GM23338 (cell line): ENCODE results near the gene PAX2. TPM values are rescaled to one million over a fixed set of nuclear protein-coding genes. Genes with fewer than 3 reads are reported as not detected.

ENCODE experiments used
- ATAC-seq: fragments of 200-7000 bp; cut with Tn5 transposase; 3 replicates; pipeline ENCODE4 v1.9.1; 2020
- DNase-seq: peaks from one replicate; pipeline ENCODE4 v3.0.0-alpha.2; 2015; ENCODE audit warnings: low spot score
- H2AFZ ChIP-seq: fragments of 200-600 bp; sonication (generic); 2 replicates; pipeline ENCODE4 v1.8.0; 2016; ENCODE audit warnings: antibody characterized with exemption, mild to moderate bottlenecking, moderate library complexity
- H3F3A ChIP-seq: fragments of 200-600 bp; sonication (generic); replicated peaks from 2 replicates; pipeline ENCODE4 v1.8.0; 2017; ENCODE audit warnings: antibody characterized with exemption, mixed run types, low read depth
- H3K27ac ChIP-seq: fragments of 200-600 bp; sonication (generic); 2 replicates; pipeline ENCODE4 v1.6.1; 2016; ENCODE audit warnings: low read depth
- H3K27me3 ChIP-seq: fragments of 200-600 bp; sonication (generic); 2 replicates; pipeline ENCODE4 v1.8.0; 2016; ENCODE audit warnings: mild to moderate bottlenecking, mixed run types, moderate library complexity; ENCODE audit not compliant: insufficient read depth
- H3K36me3 ChIP-seq: fragments of 200-600 bp; sonication (generic); 2 replicates; pipeline ENCODE4 v1.8.0; 2016; ENCODE audit warnings: mild to moderate bottlenecking; ENCODE audit not compliant: insufficient read depth
- H3K4me1 ChIP-seq: fragments of 200-600 bp; sonication (generic); 2 replicates; pipeline ENCODE4 v1.8.0; 2016; ENCODE audit warnings: mild to moderate bottlenecking, moderate library complexity; ENCODE audit not compliant: insufficient read depth
- H3K4me2 ChIP-seq: fragments of 200-600 bp; sonication (generic); 2 replicates; pipeline ENCODE4 v1.7.1; 2017; ENCODE audit warnings: mixed run types
- H3K4me3 ChIP-seq: fragments of 200-600 bp; sonication (generic); 2 replicates; pipeline ENCODE4 v1.6.1; 2016; ENCODE audit warnings: mixed run types
- H3K79me2 ChIP-seq: fragments of 200-600 bp; sonication (generic); replicated peaks from 2 replicates; pipeline ENCODE4 v1.8.0; 2017; ENCODE audit warnings: mild to moderate bottlenecking; ENCODE audit not compliant: insufficient read depth
- H3K9me2 ChIP-seq: fragments of 200-600 bp; sonication (generic); 2 replicates; pipeline ENCODE4 v1.8.0; 2017; ENCODE audit not compliant: insufficient read depth
- H4K20me1 ChIP-seq: fragments of 200-600 bp; sonication (generic); replicated peaks from 2 replicates; pipeline ENCODE4 v1.8.0; 2017; ENCODE audit warnings: mild to moderate bottlenecking; ENCODE audit not compliant: insufficient read depth
- H3K27ac Mint-ChIP-seq: 2 replicates; pipeline ENCODE4 v1.8.0; 2020; ENCODE audit warnings: inconsistent platforms, mild to moderate bottlenecking, moderate library complexity, mixed read lengths
- H3K27me3 Mint-ChIP-seq: 3 replicates; pipeline ENCODE4 v1.8.0; 2022; ENCODE audit warnings: low read depth, mild to moderate bottlenecking, moderate library complexity, mixed read lengths, inconsistent platforms; ENCODE audit not compliant: insufficient read depth, poor library complexity
- H3K36me3 Mint-ChIP-seq: 3 replicates; pipeline ENCODE4 v1.8.0; 2021; ENCODE audit warnings: low read depth, mild to moderate bottlenecking, inconsistent platforms, moderate library complexity, mixed read lengths
- H3K4me1 Mint-ChIP-seq: 3 replicates; pipeline ENCODE4 v1.8.0; 2020; ENCODE audit warnings: mild to moderate bottlenecking, inconsistent platforms, mixed read lengths
- H3K4me3 Mint-ChIP-seq: 3 replicates; pipeline ENCODE4 v1.8.0; 2021; ENCODE audit warnings: moderate library complexity, mild to moderate bottlenecking, inconsistent platforms, mixed read lengths
- H3K9me3 Mint-ChIP-seq: 3 replicates; pipeline ENCODE4 v1.8.0; 2020; ENCODE audit warnings: moderate library complexity, mild to moderate bottlenecking, inconsistent platforms, mixed read lengths
- CREB1 ChIP-seq: fragments of 250-450 bp; sonication (Bioruptor Pico); IDR thresholded peaks from 2 replicates; pipeline ENCODE4 v1.5.0; 2020; ENCODE audit warnings: low read depth, mild to moderate bottlenecking, moderate library complexity
- EZH2 ChIP-seq: fragments of 200-600 bp; sonication (generic); IDR thresholded peaks from one replicate; pipeline ENCODE4 v1.8.0; 2017; ENCODE audit warnings: antibody characterized with exemption, mild to moderate bottlenecking, low read depth; ENCODE audit not compliant: unreplicated experiment
- STAT1 ChIP-seq: IDR thresholded peaks from one replicate; pipeline ENCODE4 v1.6.1; 2016; ENCODE audit warnings: antibody characterized with exemption; ENCODE audit not compliant: unreplicated experiment
- ZNF462 ChIP-seq: fragments of 250-450 bp; sonication (Bioruptor Pico); IDR thresholded peaks from 2 replicates; pipeline ENCODE4 v1.5.0; 2020; ENCODE audit warnings: mild to moderate bottlenecking, moderate library complexity
- polyA plus RNA-seq: library from polyadenylated mRNA; unstranded; fragments of >200 nt; fragmentation: Nextera tagmentation; extraction: Ambion mirVana; gene quantifications from 2 replicates; pipeline ENCODE4 v1.2.1, GENCODE V29; 2016
- total RNA-seq: library from RNA; depleted of rRNA; stranded (reverse); fragments of >200 nt; shearing (Covaris generic); gene quantifications from 2 replicates; pipeline ENCODE4 v1.2.3, GENCODE V29; 2014

PAX2 gene
- total and polyA plus RNA-seq, 2 experiments from 2014 or later = not detected

GRCh38 chr10:100782461-100783244, 37.3 kb downstream of the PAX2 start:
- no peaks in the 10 kb centered on the region for H3K27me3 ChIP-seq
- no peak overlapping the region for H2AFZ ChIP-seq

More at GRCh38 chr10:100782461-100783244, 37.3 kb downstream of the PAX2 start:
- Histone ChIP-seq H3K79me2 (no peaks in the 10 kb centered on the region), H3F3A (no peaks in the 10 kb centered on the region), H3K4me2 (no peak overlapping the region), H3K9me2 (no peaks in the 10 kb centered on the region), H3K27ac (no peak overlapping the region), H3K4me3 (no peak overlapping the region), H4K20me1 (no peaks in the 10 kb centered on the region), H3K4me1 (peaks cover 5% of the 10 kb centered on the region), H3K36me3 (no peaks in the 10 kb centered on the region)
- H3K4me3 Mint-ChIP-seq = no peak overlapping the region
- no peak overlapping the region for H3K27ac Mint-ChIP-seq
- DNase-seq = no peak
- H3K36me3 Mint-ChIP-seq = no peaks in the 10 kb centered on the region; the same call in 2 of the 3 replicates
- no peak for ATAC-seq
- H3K9me3 Mint-ChIP-seq = 0 out of 3 replicates have a peak, but pooled peaks cover 3% of the 10 kb centered on the region
- TF ChIP-seq STAT1 = no peak
- no peak for TF ChIP-seq CREB1 (CRISPR knock-in tag)
- no peak for TF ChIP-seq ZNF462 (CRISPR knock-in tag)
- TF ChIP-seq EZH2 = no peak
- peaks cover 20% of the 10 kb centered on the region for H3K27me3 Mint-ChIP-seq
- peaks cover 17% of the 10 kb centered on the region for H3K4me1 Mint-ChIP-seq
